Measurements from ENCODE around the gene ZNF580. TPM values are rescaled to one million over a fixed set of nuclear protein-coding genes. Genes with fewer than 3 reads are reported as not detected.

The ZNF580 gene
- total RNA-seq, 1 experiment from 2014 or later: 22.8 TPM

GRCh38 chr19:55598034-55598433 lies 42.8 kb upstream of the ZNF580 start:
- DNase-seq: peak; percentile 85
- peak overlapping the region in 1 of 2 experiments; percentile 61; a peak in 4 of 5 replicates for H3K4me3 Mint-ChIP-seq
- Histone ChIP-seq H3K4ac (ENCODE audit: low read depth, low read length) (no peak overlapping the region), H3K14ac (ENCODE audit: insufficient read depth, low read length) (no peak overlapping the region), H3K9ac (ENCODE audit: extremely low read depth, insufficient read length, low read length) (no peak overlapping the region), H2AFZ (ENCODE audit: low read length) (no peak overlapping the region), H3K4me2 (ENCODE audit: insufficient read depth, insufficient read length, low read length) (peak overlapping the region; percentile 51), H4K8ac (replicated peaks; ENCODE audit: insufficient read length, low read depth, low read length) (no peak overlapping the region), H4K91ac (ENCODE audit: insufficient read length, low read depth, low read length) (no peak overlapping the region), H3K4me1 (ENCODE audit: insufficient read depth, low read length) (peaks cover 2% of the 10 kb centered on the region; the same call in 1 of the 2 replicates), H2BK20ac (ENCODE audit: low read depth, low read length, poor library complexity, severe bottlenecking) (no peak overlapping the region), H3K79me1 (ENCODE audit: insufficient read depth, low read depth, low read length, poor library complexity, severe bottlenecking) (no peaks in the 10 kb centered on the region), H3K79me2 (ENCODE audit: insufficient read depth, low read length) (no peaks in the 10 kb centered on the region), H4K5ac (ENCODE audit: insufficient read length, low read depth, low read length) (no peak overlapping the region), H3T11ph (ENCODE audit: low read length) (no peak overlapping the region), H2BK12ac (ENCODE audit: insufficient read length, low read depth, low read length) (no peak overlapping the region), H3K27ac (ENCODE audit: insufficient read length, low read depth, low read length) (no peak overlapping the region), H2BK120ac (ENCODE audit: low read depth, low read length, poor library complexity, severe bottlenecking) (no peak overlapping the region), H3K18ac (ENCODE audit: insufficient read length, low read depth, low read length) (no peak overlapping the region), H3K23ac (ENCODE audit: insufficient read length, low read depth, low read length) (no peak overlapping the region), H3K9me3 (ENCODE audit: control insufficient read depth, low read depth, low read length) (no peaks in the 10 kb centered on the region), H2AK5ac (ENCODE audit: insufficient read length, low read length) (no peak overlapping the region), H3K56ac (ENCODE audit: insufficient read length, low read depth, low read length) (no peak overlapping the region), H3K23me2 (ENCODE audit: insufficient read length, low read depth, low read length, poor library complexity, severe bottlenecking) (no peaks in the 10 kb centered on the region), H4K20me1 (ENCODE audit: control insufficient read depth, insufficient read depth, insufficient read length) (no peaks in the 10 kb centered on the region), H2BK5ac (ENCODE audit: insufficient read length, low read length) (no peak overlapping the region), H3K27me3 (ENCODE audit: insufficient read depth, low read length) (no peaks in the 10 kb centered on the region), H2BK15ac (ENCODE audit: low read depth, low read length) (no peak overlapping the region)
- peak overlapping the region in 2 of 3 experiments; percentile 81 to 86; a peak in 3 of 7 replicates for H3K27ac Mint-ChIP-seq
- peaks cover 20 to 29% of the 10 kb centered on the region in 2 experiments for H3K4me1 Mint-ChIP-seq
- peaks cover 28 to 32% (median 32%) of the 10 kb centered on the region in 3 experiments; a peak in 6 of 7 replicates for H3K36me3 Mint-ChIP-seq (ENCODE audit: insufficient read depth in 1 of 3, low read depth in 3 of 3)
- WGBS (ENCODE audit: extremely low coverage, insufficient read length, low lambda C conversion rate): no CpG with 5 or more reads among the region's 9 CpGs
- no peaks in the 10 kb centered on the region for H3K27me3 Mint-ChIP-seq (ENCODE audit: low read depth)
- peaks cover 0 to 2% of the 10 kb centered on the region in 2 experiments; a peak in 1 of 5 replicates for H3K9me3 Mint-ChIP-seq
- no peak for TF ChIP-seq CTCF (conservative IDR thresholded peaks at IDR 0.05)
